Testis (tissue), 3 donors: Measurements from ENCODE around the gene PIH1D1. TPM values are rescaled to one million over a fixed set of nuclear protein-coding genes. Genes with fewer than 3 reads are reported as not detected.

ENCODE experiments used
- DNase-seq: peaks from one replicate; pipeline ENCODE4 v3.0.0-alpha.2; 2019
- H3K27ac ChIP-seq, 2 donors: fragments of 200-600 bp; sonication (generic); one replicate each; pipeline ENCODE4 v1.5.1; 2019
- H3K27me3 ChIP-seq: fragments of 200-600 bp; sonication (generic); one replicate; pipeline ENCODE4 v1.5.1; 2019
- H3K36me3 ChIP-seq: fragments of 200-600 bp; sonication (generic); one replicate; pipeline ENCODE4 v1.5.1; 2017; ENCODE audit warnings: low read depth; ENCODE audit errors: missing control alignments
- H3K4me1 ChIP-seq: fragments of 200-600 bp; sonication (generic); one replicate; pipeline ENCODE4 v1.5.1; 2019
- H3K4me3 ChIP-seq, 2 donors: fragments of 200-600 bp; sonication (generic); one replicate each; pipeline ENCODE4 v1.5.1; 2017 to 2019
- H3K9me3 ChIP-seq: fragments of 200-600 bp; sonication (generic); one replicate; pipeline ENCODE4 v1.5.1; 2017
- POLR2A ChIP-seq: fragments of 450-650 bp; IDR thresholded peaks from one replicate; pipeline ENCODE4 v1.6.1; 2017; ENCODE audit warnings: antibody characterized with exemption, mild to moderate bottlenecking, moderate library complexity
- WGBS, 2 donors: methylation state at CpG; one replicate each; pipeline ENCODE4 v1.1.5; 2018; 5-methylcytosine and 5-hydroxymethylcytosine counted together
- intact Hi-C: fragments of 100-400 bp; cut with DNase I; formaldehyde crosslinking; loops from one replicate; pipeline ENCODE4 v1.15.1; 2023; ENCODE audit warnings: low total_unique reads
- polyA plus RNA-seq: library from polyadenylated mRNA; stranded (reverse); fragments of 350-450 nt; fragmentation: Illumina TruSeq; extraction: RNeasy Lipid Tissue Mini Kit (QIAGEN cat#74804); gene quantifications from one replicate; pipeline ENCODE4 v1.2.3, GENCODE V29; 2014; ENCODE audit warnings: low read depth, low replicate concordance; ENCODE audit not compliant: insufficient read depth
- total RNA-seq, 2 donors: library from RNA; depleted of rRNA; stranded (reverse); fragments of >200 nt; gene quantifications; one replicate each; pipeline ENCODE4 v1.2.3, GENCODE V29; 2016
- TF ChIP-seq, protein P1 (sequence below), 3 experiments: fragments of 450-650 bp in 2 of 3; fragments of 200-600 bp in 1 of 3; sonication (generic) in 1 of 3; IDR thresholded peaks; one replicate each; pipeline ENCODE4 v1.5.1; 2016 to 2019; ENCODE audit warnings: antibody characterized with exemption in 3 of 3, mild to moderate bottlenecking in 2 of 3, moderate library complexity in 1 of 3

Gene PIH1D1
- total and polyA plus RNA-seq, 3 donors from 2014 or later = 45.9 to 55.3 (median 49.6) TPM

DNA sequence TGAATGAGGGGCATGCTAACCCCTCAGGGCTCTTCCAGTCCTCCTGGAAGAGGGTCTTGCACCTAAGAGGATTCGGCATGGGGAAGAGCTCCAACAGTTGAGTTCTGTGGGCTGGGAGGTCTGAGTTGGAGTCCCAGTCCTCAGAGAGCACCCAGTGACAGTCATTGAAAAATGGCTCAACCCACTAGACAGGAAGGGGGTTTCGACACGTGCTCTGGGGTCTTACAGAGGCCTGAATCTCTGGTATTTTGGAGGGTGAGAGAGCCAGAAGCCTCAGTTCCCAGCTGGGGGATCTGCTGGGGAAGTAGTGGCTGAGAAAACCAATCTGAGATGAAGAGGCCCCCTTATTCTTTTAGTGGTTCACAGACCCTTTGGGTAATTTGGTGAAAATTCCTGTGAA lies 37.4 kb downstream of the PIH1D1 start:
- Histone ChIP-seq H3K9me3 (no peaks in the 10 kb centered on the region), H3K4me3 (no peak overlapping the region), H3K27ac (no peak overlapping the region), H3K36me3 (no peaks in the 10 kb centered on the region), H3K4me1 (no peaks in the 10 kb centered on the region), H3K27me3 (no peaks in the 10 kb centered on the region)
- no peak for TF ChIP-seq POLR2A
- TF ChIP-seq, protein P1, sequence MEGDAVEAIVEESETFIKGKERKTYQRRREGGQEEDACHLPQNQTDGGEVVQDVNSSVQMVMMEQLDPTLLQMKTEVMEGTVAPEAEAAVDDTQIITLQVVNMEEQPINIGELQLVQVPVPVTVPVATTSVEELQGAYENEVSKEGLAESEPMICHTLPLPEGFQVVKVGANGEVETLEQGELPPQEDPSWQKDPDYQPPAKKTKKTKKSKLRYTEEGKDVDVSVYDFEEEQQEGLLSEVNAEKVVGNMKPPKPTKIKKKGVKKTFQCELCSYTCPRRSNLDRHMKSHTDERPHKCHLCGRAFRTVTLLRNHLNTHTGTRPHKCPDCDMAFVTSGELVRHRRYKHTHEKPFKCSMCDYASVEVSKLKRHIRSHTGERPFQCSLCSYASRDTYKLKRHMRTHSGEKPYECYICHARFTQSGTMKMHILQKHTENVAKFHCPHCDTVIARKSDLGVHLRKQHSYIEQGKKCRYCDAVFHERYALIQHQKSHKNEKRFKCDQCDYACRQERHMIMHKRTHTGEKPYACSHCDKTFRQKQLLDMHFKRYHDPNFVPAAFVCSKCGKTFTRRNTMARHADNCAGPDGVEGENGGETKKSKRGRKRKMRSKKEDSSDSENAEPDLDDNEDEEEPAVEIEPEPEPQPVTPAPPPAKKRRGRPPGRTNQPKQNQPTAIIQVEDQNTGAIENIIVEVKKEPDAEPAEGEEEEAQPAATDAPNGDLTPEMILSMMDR (IDR thresholded peaks at IDR 0.05) = no peak
- 92 to 100% methylated on average over 3 of the region's 3 CpGs for WGBS, 2 donors
- intact Hi-C loops = no loop called here
- no peak for DNase-seq

DNA sequence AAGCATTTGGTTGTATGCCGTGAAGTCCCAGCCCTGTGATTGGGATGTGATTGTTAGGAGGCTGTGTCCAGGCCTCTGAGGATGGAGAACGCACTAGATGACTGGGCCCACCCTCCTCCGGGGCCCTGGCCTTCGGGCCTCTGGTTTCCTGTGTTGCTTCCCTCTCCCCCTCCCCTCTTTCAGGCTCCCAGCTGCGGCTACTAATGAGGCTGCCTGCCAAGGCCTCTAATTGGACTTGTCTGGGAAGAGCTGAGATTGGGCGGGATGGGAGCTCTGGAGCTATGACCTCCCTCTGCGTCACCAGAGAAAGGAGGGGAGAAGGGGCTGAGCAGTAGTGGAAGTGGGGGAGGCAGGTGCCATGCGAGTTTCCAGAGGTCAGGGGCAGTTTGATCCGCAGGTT lies 38.3 kb downstream of the PIH1D1 start:
- H3K27ac ChIP-seq = no peak overlapping the region
- no peak overlapping the region for H3K4me3 ChIP-seq
- TF ChIP-seq POLR2A = no peak
- TF ChIP-seq, protein P1 (IDR thresholded peaks at IDR 0.05) = no peak
- intact Hi-C loops = no loop called here
- H3K9me3 ChIP-seq = no peaks in the 10 kb centered on the region
- H3K36me3 ChIP-seq = no peaks in the 10 kb centered on the region
- no peaks in the 10 kb centered on the region for H3K4me1 ChIP-seq
- no peak for DNase-seq
- H3K27me3 ChIP-seq = no peaks in the 10 kb centered on the region
- WGBS, 2 donors = 65 to 70% methylated on average over 6 to 9 of the region's 9 CpGs

DNA sequence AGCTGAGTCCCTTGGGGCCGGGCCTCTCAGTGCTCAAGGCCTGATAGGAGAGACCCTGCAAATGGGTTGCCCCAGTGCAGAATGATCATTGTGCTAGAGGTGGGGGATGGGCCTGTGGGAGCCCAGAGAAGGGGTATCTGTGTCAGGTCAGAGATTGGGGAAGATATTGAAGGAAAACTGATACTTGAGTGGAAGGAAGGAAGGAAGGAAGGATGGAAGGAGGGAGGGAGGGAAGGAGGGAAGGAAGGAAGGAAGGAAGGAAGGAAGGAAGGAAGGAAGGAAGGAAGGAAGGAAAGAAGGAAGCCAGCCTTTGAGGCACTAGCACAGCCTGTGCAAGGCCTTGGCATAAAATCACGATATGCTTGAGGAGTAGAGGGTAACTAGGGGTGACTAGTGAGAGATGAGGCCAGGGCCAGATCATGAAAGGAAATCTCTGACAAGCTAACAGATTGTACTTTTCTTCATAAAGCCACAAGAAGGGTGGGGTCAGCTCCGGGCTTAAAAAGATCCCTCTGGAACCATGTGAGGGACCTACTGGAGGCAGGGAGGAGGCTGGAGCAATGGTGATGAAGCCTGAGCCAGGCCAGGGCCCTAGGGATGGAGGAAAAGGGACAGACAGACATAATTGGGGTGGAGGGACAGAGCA lies 39.8 kb downstream of the PIH1D1 start:
- H3K4me3 ChIP-seq = no peak overlapping the region
- TF ChIP-seq POLR2A = no peak
- TF ChIP-seq, protein P1 (IDR thresholded peaks at IDR 0.05) = no peak
- H3K36me3 ChIP-seq = no peaks in the 10 kb centered on the region
- H3K27ac ChIP-seq = no peak overlapping the region
- no peaks in the 10 kb centered on the region for H3K27me3 ChIP-seq
- WGBS, 2 donors = 69 to 77% methylated on average over 2 to 3 of the region's 3 CpGs
- no peaks in the 10 kb centered on the region for H3K4me1 ChIP-seq
- no peak for DNase-seq
- intact Hi-C loops = no loop called here
- H3K9me3 ChIP-seq = no peaks in the 10 kb centered on the region

DNA sequence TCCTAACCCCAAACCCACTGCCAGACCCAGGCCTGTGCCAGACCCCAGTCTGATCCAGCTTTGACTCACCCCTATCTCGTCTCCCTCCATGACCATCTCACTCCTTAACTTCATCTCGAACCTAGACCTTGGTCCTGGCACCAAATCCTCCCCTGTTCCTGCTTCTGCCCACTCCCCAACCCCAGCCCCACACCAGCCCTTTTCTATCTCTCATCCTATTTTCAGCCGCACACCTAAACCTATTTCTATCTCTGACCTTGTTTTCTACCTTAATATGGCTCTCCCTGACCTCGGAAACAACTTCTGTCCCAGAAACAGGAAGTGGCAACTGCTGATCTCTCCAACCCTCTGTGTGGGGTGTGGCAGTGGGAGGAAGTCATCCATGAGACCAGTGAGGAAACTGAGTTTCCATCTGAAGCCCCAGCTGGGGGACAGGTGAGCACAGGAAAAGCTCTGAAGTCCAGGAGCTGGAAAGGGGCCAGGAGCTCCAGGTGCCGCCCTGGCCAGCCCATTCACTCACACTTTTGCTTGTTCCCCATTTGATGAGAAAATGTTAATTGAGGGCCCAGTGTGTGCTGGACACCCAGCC lies 42.1 kb downstream of the PIH1D1 start:
- no peaks in the 10 kb centered on the region for H3K9me3 ChIP-seq
- no peak overlapping the region for H3K27ac ChIP-seq
- H3K4me3 ChIP-seq = no peak overlapping the region
- no peaks in the 10 kb centered on the region for H3K36me3 ChIP-seq
- intact Hi-C loops = no loop called here
- WGBS, 2 donors = 80 to 82% methylated on average over 5 of the region's 5 CpGs
- TF ChIP-seq, protein P1 (IDR thresholded peaks at IDR 0.05) = no peak
- no peak for TF ChIP-seq POLR2A
- no peaks in the 10 kb centered on the region for H3K27me3 ChIP-seq
- H3K4me1 ChIP-seq = no peaks in the 10 kb centered on the region
- no peak for DNase-seq
